ENCODE data around the gene ELFN1.

DNA sequence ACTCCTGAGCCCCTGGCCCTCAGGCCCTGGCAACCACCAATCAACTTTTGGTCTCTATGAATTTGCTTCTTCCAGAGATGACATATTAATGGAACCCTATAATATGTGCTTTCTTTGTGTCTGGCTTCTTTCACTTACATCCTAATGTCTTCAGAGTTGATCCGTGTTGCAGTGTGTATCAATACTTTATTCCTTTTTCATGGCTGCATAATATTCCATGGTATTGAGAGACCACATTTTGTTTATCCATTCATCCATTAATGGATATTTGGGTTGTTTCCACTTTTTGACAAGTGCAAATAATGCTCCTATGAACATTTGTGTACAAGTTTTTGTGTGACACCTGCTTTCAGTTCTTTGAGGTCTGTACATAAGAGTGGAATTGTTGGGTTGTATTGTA, 43.3 kb upstream of the ELFN1 start:
- TF ChIP-seq, protein P1, sequence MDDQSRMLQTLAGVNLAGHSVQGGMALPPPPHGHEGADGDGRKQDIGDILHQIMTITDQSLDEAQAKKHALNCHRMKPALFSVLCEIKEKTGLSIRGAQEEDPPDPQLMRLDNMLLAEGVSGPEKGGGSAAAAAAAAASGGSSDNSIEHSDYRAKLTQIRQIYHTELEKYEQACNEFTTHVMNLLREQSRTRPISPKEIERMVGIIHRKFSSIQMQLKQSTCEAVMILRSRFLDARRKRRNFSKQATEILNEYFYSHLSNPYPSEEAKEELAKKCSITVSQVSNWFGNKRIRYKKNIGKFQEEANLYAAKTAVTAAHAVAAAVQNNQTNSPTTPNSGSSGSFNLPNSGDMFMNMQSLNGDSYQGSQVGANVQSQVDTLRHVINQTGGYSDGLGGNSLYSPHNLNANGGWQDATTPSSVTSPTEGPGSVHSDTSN (IDR thresholded peaks at IDR 0.05; ENCODE audit: insufficient replicate concordance, low read depth, low read length), result no peak
- TF ChIP-seq, protein P2, sequence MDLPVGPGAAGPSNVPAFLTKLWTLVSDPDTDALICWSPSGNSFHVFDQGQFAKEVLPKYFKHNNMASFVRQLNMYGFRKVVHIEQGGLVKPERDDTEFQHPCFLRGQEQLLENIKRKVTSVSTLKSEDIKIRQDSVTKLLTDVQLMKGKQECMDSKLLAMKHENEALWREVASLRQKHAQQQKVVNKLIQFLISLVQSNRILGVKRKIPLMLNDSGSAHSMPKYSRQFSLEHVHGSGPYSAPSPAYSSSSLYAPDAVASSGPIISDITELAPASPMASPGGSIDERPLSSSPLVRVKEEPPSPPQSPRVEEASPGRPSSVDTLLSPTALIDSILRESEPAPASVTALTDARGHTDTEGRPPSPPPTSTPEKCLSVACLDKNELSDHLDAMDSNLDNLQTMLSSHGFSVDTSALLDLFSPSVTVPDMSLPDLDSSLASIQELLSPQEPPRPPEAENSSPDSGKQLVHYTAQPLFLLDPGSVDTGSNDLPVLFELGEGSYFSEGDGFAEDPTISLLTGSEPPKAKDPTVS (IDR thresholded peaks at IDR 0.05; ENCODE audit: low read depth, low read length), result no peak
- TF ChIP-seq, protein P3, sequence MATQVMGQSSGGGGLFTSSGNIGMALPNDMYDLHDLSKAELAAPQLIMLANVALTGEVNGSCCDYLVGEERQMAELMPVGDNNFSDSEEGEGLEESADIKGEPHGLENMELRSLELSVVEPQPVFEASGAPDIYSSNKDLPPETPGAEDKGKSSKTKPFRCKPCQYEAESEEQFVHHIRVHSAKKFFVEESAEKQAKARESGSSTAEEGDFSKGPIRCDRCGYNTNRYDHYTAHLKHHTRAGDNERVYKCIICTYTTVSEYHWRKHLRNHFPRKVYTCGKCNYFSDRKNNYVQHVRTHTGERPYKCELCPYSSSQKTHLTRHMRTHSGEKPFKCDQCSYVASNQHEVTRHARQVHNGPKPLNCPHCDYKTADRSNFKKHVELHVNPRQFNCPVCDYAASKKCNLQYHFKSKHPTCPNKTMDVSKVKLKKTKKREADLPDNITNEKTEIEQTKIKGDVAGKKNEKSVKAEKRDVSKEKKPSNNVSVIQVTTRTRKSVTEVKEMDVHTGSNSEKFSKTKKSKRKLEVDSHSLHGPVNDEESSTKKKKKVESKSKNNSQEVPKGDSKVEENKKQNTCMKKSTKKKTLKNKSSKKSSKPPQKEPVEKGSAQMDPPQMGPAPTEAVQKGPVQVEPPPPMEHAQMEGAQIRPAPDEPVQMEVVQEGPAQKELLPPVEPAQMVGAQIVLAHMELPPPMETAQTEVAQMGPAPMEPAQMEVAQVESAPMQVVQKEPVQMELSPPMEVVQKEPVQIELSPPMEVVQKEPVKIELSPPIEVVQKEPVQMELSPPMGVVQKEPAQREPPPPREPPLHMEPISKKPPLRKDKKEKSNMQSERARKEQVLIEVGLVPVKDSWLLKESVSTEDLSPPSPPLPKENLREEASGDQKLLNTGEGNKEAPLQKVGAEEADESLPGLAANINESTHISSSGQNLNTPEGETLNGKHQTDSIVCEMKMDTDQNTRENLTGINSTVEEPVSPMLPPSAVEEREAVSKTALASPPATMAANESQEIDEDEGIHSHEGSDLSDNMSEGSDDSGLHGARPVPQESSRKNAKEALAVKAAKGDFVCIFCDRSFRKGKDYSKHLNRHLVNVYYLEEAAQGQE (IDR thresholded peaks at IDR 0.05; ENCODE audit: low read depth, low read length), result no peak
- TF ChIP-seq, protein P4, sequence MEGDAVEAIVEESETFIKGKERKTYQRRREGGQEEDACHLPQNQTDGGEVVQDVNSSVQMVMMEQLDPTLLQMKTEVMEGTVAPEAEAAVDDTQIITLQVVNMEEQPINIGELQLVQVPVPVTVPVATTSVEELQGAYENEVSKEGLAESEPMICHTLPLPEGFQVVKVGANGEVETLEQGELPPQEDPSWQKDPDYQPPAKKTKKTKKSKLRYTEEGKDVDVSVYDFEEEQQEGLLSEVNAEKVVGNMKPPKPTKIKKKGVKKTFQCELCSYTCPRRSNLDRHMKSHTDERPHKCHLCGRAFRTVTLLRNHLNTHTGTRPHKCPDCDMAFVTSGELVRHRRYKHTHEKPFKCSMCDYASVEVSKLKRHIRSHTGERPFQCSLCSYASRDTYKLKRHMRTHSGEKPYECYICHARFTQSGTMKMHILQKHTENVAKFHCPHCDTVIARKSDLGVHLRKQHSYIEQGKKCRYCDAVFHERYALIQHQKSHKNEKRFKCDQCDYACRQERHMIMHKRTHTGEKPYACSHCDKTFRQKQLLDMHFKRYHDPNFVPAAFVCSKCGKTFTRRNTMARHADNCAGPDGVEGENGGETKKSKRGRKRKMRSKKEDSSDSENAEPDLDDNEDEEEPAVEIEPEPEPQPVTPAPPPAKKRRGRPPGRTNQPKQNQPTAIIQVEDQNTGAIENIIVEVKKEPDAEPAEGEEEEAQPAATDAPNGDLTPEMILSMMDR (IDR thresholded peaks at IDR 0.05 in 2 of 3, conservative IDR thresholded peaks at IDR 0.05 in 1 of 3; ENCODE audit: control insufficient read depth in 2 of 3, extremely low read depth in 1 of 3, insufficient read depth in 1 of 3, low read depth in 3 of 3, low read length in 3 of 3), result no peak
- no peak for TF ChIP-seq SIN3A (IDR thresholded peaks at IDR 0.05; ENCODE audit: low read depth, low read length)

Data from GM12878 (cell line).